Epidermal melanocyte (primary cell): ENCODE results near the gene UBL4B.

Experiments used
- DNase-seq: peaks from one replicate; pipeline ENCODE4 v3.0.0; 2011; ENCODE audit warnings: low spot score; ENCODE audit not compliant: insufficient read length

The UBL4B gene

GRCh38 chr1:110084227-110085078 lies 27.8 kb upstream of the UBL4B start:
- no peak for DNase-seq

GRCh38 chr1:110085671-110086070 lies 26.6 kb upstream of the UBL4B start:
- DNase-seq = no peak

GRCh38 chr1:110086961-110087360 lies 25.3 kb upstream of the UBL4B start:
- no peak for DNase-seq

GRCh38 chr1:110087812-110088738 lies 24.2 kb upstream of the UBL4B start:
- peak; percentile 82 for DNase-seq

- DNase-seq = no peak
Observed at GRCh38 chr1:110088739-110089316, 23.4 kb upstream of the UBL4B start.

GRCh38 chr1:110089561-110090275 lies 22.5 kb upstream of the UBL4B start:
- no peak for DNase-seq

- DNase-seq = no peak
Observed at GRCh38 chr1:110091381-110091780, 20.9 kb upstream of the UBL4B start.

- no peak for DNase-seq
Observed at GRCh38 chr1:110091791-110092190, 20.5 kb upstream of the UBL4B start.

GRCh38 chr1:110092991-110093390 lies 19.3 kb upstream of the UBL4B start:
- DNase-seq = no peak

GRCh38 chr1:110094931-110095654 lies 17.1 kb upstream of the UBL4B start:
- no peak for DNase-seq

- DNase-seq = no peak
Observed at GRCh38 chr1:110097507-110098221, 14.6 kb upstream of the UBL4B start.

- no peak for DNase-seq
Observed at GRCh38 chr1:110098222-110099026, 13.8 kb upstream of the UBL4B start.

GRCh38 chr1:110100335-110100734 lies 11.9 kb upstream of the UBL4B start:
- no peak for DNase-seq

GRCh38 chr1:110102081-110102480 lies 10.2 kb upstream of the UBL4B start:
- DNase-seq = no peak

- peak; percentile 89 for DNase-seq
Observed at GRCh38 chr1:110106013-110106941, 6.0 kb upstream of the UBL4B start.

GRCh38 chr1:110107867-110108469 lies 4.3 kb upstream of the UBL4B start:
- no peak for DNase-seq

GRCh38 chr1:110111081-110111480 lies 1.2 kb upstream of the UBL4B start:
- no peak for DNase-seq

GRCh38 chr1:110112656-110113055 lies 413 bp downstream of the UBL4B start:
- DNase-seq = no peak
